A549 treated with Hydrocortisone at 1 μM for 4 hours (cell line): ENCODE data around the gene INPPL1. TPM values are rescaled to one million over a fixed set of nuclear protein-coding genes. Genes with fewer than 3 reads are reported as not detected.

ENCODE experiments used
- total RNA-seq: library from RNA; stranded (reverse); fragments of 200-300 nt; extraction: Qiagen RNA extraction; gene quantifications from 5 replicates; pipeline ENCODE4 v1.2.3, GENCODE V29; 2022

Gene INPPL1
- 58.6 to 72.2 TPM (median 68.1 TPM) in 5 replicates for total RNA-seq

DNA sequence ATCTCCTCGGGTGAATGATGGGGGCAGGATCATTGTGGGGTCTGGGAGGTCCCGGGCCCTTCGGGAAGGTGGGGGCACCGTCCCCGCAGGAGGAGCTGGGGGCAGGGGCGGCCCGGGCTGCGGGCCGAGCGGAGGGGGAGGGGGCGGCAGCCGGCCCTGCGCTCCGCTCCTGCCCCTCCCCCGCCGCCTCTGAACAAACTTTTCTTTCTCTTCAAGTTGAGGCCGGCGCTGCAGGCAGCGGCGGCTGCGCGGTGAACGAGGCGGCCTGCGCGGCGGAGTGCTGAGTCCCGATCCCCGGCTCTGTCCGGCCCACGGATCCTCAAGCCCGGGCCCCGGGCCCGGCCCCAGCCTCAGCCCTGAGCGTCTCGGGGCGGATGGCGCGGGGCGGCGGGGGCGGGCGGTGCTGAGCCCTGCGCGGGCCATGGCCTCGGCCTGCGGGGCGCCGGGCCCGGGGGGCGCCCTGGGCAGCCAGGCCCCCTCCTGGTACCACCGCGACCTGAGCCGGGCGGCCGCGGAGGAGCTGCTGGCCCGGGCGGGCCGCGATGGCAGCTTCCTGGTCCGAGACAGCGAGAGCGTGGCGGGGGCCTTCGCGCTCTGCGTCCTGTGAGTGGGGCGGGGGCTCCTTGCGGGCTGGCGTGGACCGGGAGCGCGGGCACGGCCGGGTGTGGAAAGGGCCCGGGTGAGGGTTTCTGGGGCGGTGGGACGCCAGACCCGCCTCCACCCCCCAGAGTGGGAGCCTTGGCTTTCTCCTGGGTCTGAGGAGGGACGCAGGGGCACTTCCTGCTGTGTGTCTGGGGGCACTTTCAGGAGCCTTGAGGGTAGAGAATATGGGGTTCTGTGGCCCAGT is at the start of gene INPPL1:
Gene INPPL1, plus strand, starts transcription at position 204 of the 847 bp plus-strand sequence. Its CDS starts 218 bp downstream, at position 422.

GRCh38 chr11:72191961-72192381 is 32.6 kb upstream of the INPPL1 start, which contains the start of gene FOLR1:
Gene FOLR1 (plus strand): TSS chr11:72192140. CDS start chr11:72192174, 34 bp downstream.

DNA sequence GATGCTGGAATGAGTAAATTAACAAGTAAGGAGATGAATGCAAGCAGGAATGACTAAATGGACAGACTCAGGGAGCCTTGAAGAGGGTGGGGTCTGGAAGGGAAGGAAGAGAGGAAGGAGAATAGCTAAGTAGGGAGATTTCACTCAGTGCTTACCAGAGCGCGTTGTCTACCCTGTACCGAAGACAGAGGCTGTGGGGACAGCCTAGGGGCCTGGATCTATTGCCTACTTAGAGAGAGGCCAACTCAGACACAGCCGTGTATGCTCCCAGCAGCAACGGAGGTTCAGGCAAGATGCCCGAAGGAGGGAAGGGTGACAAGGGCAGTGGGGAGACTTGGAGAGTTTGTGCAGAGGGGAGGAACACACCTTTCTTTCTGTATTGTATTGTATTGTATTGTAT is 7.9 kb upstream of the INPPL1 start, which contains the start of gene FOLR2:
Gene FOLR2, plus strand, starts transcription at position 157 of the 400 bp plus-strand sequence. CDS start 1,791 bp downstream, outside the sequence.

GRCh38 chr11:72244060-72244360 is 19.4 kb downstream of the INPPL1 start, which contains the start of gene PHOX2A:
Gene PHOX2A (minus strand): TSS chr11:72244176. CDS start chr11:72244004, 172 bp downstream.

Other genes starting within 250 kb of the INPPL1 start
- 2.4 to 3.5 TPM (median 2.8 TPM) in 5 replicates for gene IL18BP, start 225.9 kb upstream of the INPPL1 start, total RNA-seq
- gene NUMA1, start 144.2 kb upstream of the INPPL1 start, total RNA-seq = 51.8 to 68.5 TPM (median 64.2 TPM) in 5 replicates
- 6.1 to 10.9 TPM (median 8.4 TPM) in 5 replicates for gene LRRC51, start 143.9 kb upstream of the INPPL1 start, total RNA-seq
- 119 to 153 TPM (median 143 TPM) in 5 replicates for gene LAMTOR1, start 121.5 kb upstream of the INPPL1 start, total RNA-seq
- gene TOMT, start 118.8 kb upstream of the INPPL1 start, total RNA-seq = not detected in 5 replicates
- 69.2 to 92.6 TPM (median 84.6 TPM) in 5 replicates for gene ANAPC15, start 112.1 kb upstream of the INPPL1 start, total RNA-seq
- gene FOLR3, start 89.0 kb upstream of the INPPL1 start, total RNA-seq = 0.22 TPM in 1 of 5 replicates, not detected in the others
- 0.14 TPM in 1 of 5 replicates, not detected in the others for gene FOLR1, start 32.6 kb upstream of the INPPL1 start, total RNA-seq
- not detected in 5 replicates for gene FOLR2, start 8.0 kb upstream of the INPPL1 start, total RNA-seq
- gene PHOX2A, start 19.4 kb downstream of the INPPL1 start, total RNA-seq = not detected in 5 replicates
- gene CLPB, start 209.8 kb downstream of the INPPL1 start, total RNA-seq = 12.8 to 17.4 TPM (median 17.3 TPM) in 5 replicates